Measurements from ENCODE around the gene SIDT2.

Gene SIDT2

DNA sequence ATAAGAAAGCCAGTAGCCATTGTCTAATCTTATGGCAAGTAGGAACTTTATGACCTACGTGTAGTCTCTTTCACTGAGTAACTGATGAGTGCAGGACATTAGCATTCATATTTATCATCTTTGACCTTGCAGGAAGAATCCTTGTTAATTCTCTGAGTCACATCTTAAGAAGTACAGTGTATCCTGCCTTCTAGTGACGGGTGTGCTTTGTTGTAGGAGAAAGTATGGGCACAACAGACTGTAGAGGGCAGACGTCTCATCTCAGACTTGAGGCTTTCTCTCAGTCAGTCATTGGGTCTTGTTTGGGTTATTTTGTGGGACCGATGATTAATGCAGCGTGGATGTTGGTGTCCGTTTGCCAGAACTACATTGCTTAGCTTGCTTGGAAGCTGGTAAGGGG, 60.8 kb downstream of the SIDT2 start:
- no peak for DNase-seq (ENCODE audit: insufficient read length, low spot score)
- no peak for FAIRE-seq
